HG03280 (cell line): ENCODE results near the gene DIAPH2.

Source experiments
- ATAC-seq: cut with Tn5 transposase; IDR thresholded peaks from one replicate; pipeline ENCODE4 v1.9.1; 2021; ENCODE audit warnings: mild to moderate bottlenecking, moderate library complexity; ENCODE audit not compliant: unreplicated experiment

The DIAPH2 gene

GRCh38 chrX:96924581-96924980 is 239.9 kb downstream of the DIAPH2 start:
- ATAC-seq, result no peak

DNA sequence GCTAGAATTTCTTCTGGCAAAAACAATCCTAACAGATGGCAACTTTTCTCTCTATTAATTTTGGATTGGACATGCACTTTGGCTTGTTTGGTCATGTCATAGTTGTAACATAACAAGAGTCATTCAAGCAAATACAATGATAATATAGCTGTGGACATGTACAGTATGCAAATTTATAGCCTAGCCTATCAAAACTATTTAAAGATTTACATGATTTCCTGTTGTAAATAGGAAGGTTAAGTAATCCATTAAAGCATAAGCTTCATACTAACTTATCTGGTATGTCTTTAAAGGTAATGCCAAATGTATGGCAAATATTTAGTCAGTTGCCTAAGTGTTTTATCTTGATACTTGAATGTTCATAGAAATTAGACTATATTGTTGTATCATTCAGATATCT is 244.4 kb downstream of the DIAPH2 start:
- no peak for ATAC-seq

GRCh38 chrX:96957718-96958117 is 273.1 kb downstream of the DIAPH2 start:
- ATAC-seq, result no peak

DNA sequence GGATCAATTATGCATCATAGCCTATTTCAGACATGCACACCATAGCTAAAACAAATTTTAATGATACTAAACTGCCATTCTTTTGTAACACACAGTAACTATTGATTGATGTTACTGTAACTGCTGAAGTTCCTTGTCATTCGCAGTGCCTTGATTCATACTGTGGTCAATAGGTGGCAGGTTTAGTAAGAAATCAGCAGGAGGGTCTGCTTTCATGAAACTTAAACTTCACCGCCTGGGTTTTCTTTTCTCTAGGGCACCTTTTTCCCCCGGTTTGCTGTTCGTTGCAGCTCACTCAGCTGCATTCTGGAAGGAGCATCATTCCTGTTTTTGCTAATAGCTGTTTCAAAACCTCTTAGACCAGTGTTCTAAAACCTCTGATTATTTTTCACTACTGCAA is 287.2 kb downstream of the DIAPH2 start:
- ATAC-seq, result no peak

DNA sequence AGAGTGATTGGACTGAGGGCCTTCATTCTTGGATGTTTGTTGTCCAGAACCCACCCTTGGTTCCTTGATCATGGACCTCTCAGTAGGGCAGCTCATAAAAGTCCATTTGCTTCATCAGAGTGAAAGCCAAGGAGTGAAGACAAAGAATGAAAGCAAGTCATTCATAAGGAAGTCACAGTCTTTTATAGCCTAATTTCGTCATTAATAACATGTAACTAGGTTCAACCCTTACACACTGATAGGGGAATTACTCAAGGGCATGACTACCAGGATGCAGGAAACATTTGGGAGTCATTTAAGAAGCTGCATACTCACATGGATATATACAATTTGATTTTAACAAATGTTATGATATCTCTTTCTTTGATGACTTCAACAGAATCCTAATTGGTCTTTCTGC is 294.3 kb downstream of the DIAPH2 start:
- ATAC-seq, result no peak

GRCh38 chrX:96979766-96980165 is 295.1 kb downstream of the DIAPH2 start:
- no peak for ATAC-seq

DNA sequence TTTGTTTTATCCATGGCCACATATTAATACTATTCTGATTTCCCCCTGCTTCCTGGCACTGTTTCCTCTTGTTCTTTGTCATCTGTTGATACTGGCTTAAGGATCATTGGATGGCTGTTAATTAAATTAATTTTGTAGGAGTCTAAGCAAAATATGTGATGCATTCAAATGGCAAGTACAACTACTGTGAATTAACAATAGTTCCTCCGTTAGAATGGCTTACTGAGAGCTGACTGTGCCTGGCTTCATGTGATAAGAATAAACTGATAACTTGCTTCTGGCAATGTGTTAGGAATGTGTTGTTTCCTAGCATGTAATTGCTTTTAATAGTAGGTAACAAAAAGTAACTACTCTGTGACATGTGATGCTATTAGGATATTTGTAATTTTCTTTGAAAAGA is 297.5 kb downstream of the DIAPH2 start:
- ATAC-seq, result no peak

DNA sequence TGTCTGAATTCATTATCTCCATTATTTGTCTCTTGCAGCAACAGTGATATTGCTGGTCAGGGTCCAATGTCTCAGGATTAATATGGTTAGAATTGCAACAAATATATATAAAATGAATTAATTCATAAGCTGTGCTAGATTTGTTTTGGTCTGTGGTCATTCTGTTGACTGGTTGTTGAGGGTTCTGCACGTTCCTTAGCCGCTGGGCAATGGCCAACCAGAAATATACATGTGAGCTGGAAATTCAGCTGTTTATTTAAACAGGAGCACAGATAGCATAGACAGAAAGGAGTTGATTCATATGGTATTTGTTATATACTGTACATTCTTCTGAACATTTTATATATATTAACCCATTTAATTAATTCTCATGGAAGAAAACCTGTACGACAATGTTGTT is 299.9 kb downstream of the DIAPH2 start:
- ATAC-seq, result no peak

GRCh38 chrX:96985046-96985445 is 300.4 kb downstream of the DIAPH2 start:
- no peak for ATAC-seq

GRCh38 chrX:96987228-96987627 is 302.6 kb downstream of the DIAPH2 start:
- ATAC-seq, result no peak

GRCh38 chrX:96989830-96990571 is 305.4 kb downstream of the DIAPH2 start:
- ATAC-seq, result no peak

- ATAC-seq, result no peak
These were observed 309.5 kb downstream of the DIAPH2 start for GRCh38 chrX:96994093-96994492.

- no peak for ATAC-seq
These were observed 312.6 kb downstream of the DIAPH2 start for GRCh38 chrX:96997196-96997595.

DNA sequence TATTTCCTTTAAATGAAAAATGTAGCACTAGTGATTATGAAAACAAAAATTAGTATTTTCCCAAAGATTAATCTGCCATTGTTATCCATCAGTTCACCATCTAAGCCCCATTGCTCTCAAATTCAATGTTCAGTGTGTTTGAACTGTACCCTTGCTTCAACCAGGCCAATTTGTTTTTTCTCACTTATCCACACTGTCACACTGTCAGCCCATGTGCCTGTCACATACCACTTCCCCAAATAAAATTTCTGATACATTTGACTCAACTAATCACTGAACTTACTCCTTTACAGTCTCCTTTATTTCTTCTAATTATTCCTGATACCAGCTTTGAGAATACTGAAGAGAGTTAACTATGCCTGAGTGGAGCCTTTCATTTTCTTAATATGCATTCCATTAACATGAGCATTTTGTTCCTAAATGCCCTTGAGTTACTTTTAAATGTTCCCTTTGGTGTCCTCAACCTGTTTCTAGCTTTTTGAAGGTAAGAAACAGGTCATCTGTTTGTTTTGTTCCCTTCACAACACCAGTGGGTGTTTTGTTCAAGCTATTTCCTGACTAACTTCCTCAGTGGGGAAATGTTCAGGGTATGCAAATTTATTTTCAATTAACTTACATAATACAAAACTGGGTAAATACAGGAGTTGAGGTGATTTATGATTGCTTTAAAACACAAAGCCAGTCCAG is 316.2 kb downstream of the DIAPH2 start:
- ATAC-seq, result no peak

DNA sequence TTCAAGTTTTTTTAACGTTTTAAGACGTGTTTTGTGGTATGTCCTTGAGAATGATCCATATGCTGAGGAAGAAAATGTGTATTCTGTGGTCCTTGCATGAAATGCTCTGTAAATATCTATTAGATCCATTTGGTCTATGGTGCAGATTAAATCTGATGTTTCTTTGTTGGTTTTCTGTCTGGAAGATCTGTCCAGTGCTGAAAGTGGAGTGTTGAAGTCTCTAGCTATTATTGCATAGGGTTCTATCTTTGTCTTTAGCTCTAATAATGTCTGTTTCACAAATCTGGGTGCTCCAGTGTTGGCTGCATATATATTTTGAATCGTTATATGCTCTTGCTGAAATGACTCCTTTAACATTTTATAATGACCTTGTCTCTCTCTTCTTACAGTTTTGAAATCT is 321.5 kb downstream of the DIAPH2 start:
- ATAC-seq, result no peak

- ATAC-seq, result no peak
These were observed 324.7 kb downstream of the DIAPH2 start for GRCh38 chrX:97009391-97009790.

DNA sequence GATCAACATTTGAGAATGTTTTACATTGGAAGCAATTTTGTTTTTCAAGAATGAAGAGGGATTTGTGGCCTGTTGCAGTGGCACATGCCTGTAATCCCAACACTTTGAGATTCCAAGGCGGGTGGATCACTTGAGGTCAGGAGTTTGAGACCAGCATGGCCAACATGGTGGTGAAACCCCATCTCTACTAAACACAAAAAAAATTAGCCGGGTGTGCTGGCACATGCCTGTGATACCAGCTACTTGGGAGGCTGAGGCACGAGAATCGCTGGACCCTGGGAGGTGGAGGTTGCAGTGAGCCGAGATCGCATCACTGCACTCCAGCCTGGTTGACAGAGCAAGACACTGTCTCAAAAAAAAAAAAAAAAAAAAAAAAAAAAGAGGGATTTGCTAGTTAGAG is 326.9 kb downstream of the DIAPH2 start:
- ATAC-seq, result no peak

GRCh38 chrX:97016106-97016505 is 331.5 kb downstream of the DIAPH2 start:
- no peak for ATAC-seq

- ATAC-seq, result no peak
These were observed 337.0 kb downstream of the DIAPH2 start for GRCh38 chrX:97021680-97022079.

DNA sequence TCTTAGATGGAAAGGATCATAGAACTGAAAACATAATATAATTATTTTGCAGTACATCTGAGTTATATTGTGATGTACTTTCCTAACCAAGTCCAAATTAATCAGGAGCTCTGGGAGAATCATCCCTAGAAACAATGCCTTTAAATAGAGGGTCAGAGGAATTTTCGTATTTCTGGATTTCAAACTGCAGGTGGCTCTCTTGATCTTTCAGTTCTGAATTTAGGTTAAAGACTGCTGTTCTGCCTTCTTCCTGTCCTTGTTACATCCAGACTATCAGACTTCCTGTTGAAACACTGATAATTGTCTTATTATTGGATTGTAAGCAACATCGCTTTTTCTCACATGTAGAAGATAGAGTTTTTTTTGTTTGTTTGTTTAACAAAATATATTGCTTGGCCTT is 341.8 kb downstream of the DIAPH2 start:
- no peak for ATAC-seq

- no peak for ATAC-seq
These were observed 342.8 kb downstream of the DIAPH2 start for GRCh38 chrX:97027384-97027922.

GRCh38 chrX:97030463-97030862 is 345.8 kb downstream of the DIAPH2 start:
- ATAC-seq, result no peak
